ENCODE measurements around the gene ZMYM1. TPM values are rescaled to one million over a fixed set of nuclear protein-coding genes. Genes with fewer than 3 reads are reported as not detected.
A peak's percentile ranks its signal among the peaks of the same experiment; 100 is the strongest.
"Not testable (repeated sequence)": the region's sequence is repeated elsewhere in the genome, so short reads cannot be mapped to it uniquely, and the experiment has no call there.

Gene ZMYM1
- total and polyA plus RNA-seq, 4 donors, result 4.5 to 16.4 (median 10.3) TPM

- no peak overlapping the region for H3K4me3 ChIP-seq (ENCODE audit: low read length in 2 of 2)
- no peaks in the 10 kb centered on the region for H3K27me3 ChIP-seq (ENCODE audit: control insufficient read depth in 1 of 2, insufficient read depth in 2 of 2, low read length in 1 of 2)
- intact Hi-C loops (cut with DNase I), result no loop called here
- ATAC-seq (ENCODE audit: low FRiP score) (no peak), DNase-seq (no peak)
- H3K36me3 ChIP-seq (ENCODE audit: control insufficient read depth in 1 of 2, insufficient read depth in 2 of 2, low read length in 1 of 2), result no peaks in the 10 kb centered on the region
- H3K4me1 ChIP-seq (ENCODE audit: control insufficient read depth in 1 of 2, insufficient read depth in 2 of 2, low read length in 2 of 2), result no peaks in the 10 kb centered on the region
- 83 to 87% methylated on average over 1 of the region's 1 CpG for WGBS, 2 donors
- H3K9me3 ChIP-seq (ENCODE audit: control insufficient read depth, low read length), result no peaks in the 10 kb centered on the region
- no peak overlapping the region for H3K27ac ChIP-seq (ENCODE audit: low read depth in 1 of 2, low read length in 2 of 2)
Observed at GRCh38 chr1:35111106-35111505, 31.9 kb downstream of the ZMYM1 start.

GRCh38 chr1:35112668-35113067, 33.5 kb downstream of the ZMYM1 start:
- intact Hi-C loops (cut with DNase I), result no loop called here
- Histone ChIP-seq H3K27me3 (ENCODE audit: control insufficient read depth in 1 of 2, insufficient read depth in 2 of 2, low read length in 1 of 2) (no peaks in the 10 kb centered on the region), H3K9me3 (ENCODE audit: control insufficient read depth, low read length) (no peaks in the 10 kb centered on the region), H3K4me3 (ENCODE audit: low read length in 2 of 2) (no peak overlapping the region), H3K36me3 (ENCODE audit: control insufficient read depth in 1 of 2, insufficient read depth in 2 of 2, low read length in 1 of 2) (no peaks in the 10 kb centered on the region), H3K27ac (ENCODE audit: low read depth in 1 of 2, low read length in 2 of 2) (no peak overlapping the region), H3K4me1 (ENCODE audit: control insufficient read depth in 1 of 2, insufficient read depth in 2 of 2, low read length in 2 of 2) (no peaks in the 10 kb centered on the region)
- DNase-seq (no peak), ATAC-seq (ENCODE audit: low FRiP score) (no peak)
- 83 to 84% methylated on average over 4 of the region's 4 CpGs for WGBS, 2 donors

GRCh38 chr1:35115459-35116383, 36.5 kb downstream of the ZMYM1 start:
- no peaks in the 10 kb centered on the region for H3K9me3 ChIP-seq (ENCODE audit: control insufficient read depth, low read length)
- intact Hi-C loops (cut with DNase I), result no loop called here
- ATAC-seq (ENCODE audit: low FRiP score) (no peak), DNase-seq (no peak)
- H3K36me3 ChIP-seq (ENCODE audit: control insufficient read depth in 1 of 2, insufficient read depth in 2 of 2, low read length in 1 of 2), result no peaks in the 10 kb centered on the region
- H3K27ac ChIP-seq (ENCODE audit: low read depth in 1 of 2, low read length in 2 of 2), result no peak overlapping the region
- H3K4me3 ChIP-seq (ENCODE audit: low read length in 2 of 2), result no peak overlapping the region
- WGBS, 2 donors, result 72 to 76% methylated on average over 8 of the region's 8 CpGs
- H3K4me1 ChIP-seq (ENCODE audit: control insufficient read depth in 1 of 2, insufficient read depth in 2 of 2, low read length in 2 of 2), result no peaks in the 10 kb centered on the region
- H3K27me3 ChIP-seq (ENCODE audit: control insufficient read depth in 1 of 2, insufficient read depth in 2 of 2, low read length in 1 of 2), result no peaks in the 10 kb centered on the region

- no peaks in the 10 kb centered on the region for H3K9me3 ChIP-seq (ENCODE audit: control insufficient read depth, low read length)
- intact Hi-C loops (cut with DNase I), result no loop called here
- ATAC-seq (ENCODE audit: low FRiP score) (peak; percentile 52), DNase-seq (no peak)
- no peaks in the 10 kb centered on the region for H3K4me1 ChIP-seq (ENCODE audit: control insufficient read depth in 1 of 2, insufficient read depth in 2 of 2, low read length in 2 of 2)
- H3K4me3 ChIP-seq (ENCODE audit: low read length in 2 of 2), result peak overlapping the region in 1 of 2 donors; percentile 5
- H3K36me3 ChIP-seq (ENCODE audit: control insufficient read depth in 1 of 2, insufficient read depth in 2 of 2, low read length in 1 of 2), result no peaks in the 10 kb centered on the region
- WGBS, 2 donors, result 17 to 18% methylated on average over 29 to 36 of the region's 36 CpGs
- no peak overlapping the region for H3K27ac ChIP-seq (ENCODE audit: low read depth in 1 of 2, low read length in 2 of 2)
- no peaks in the 10 kb centered on the region for H3K27me3 ChIP-seq (ENCODE audit: control insufficient read depth in 1 of 2, insufficient read depth in 2 of 2, low read length in 1 of 2)
Observed at GRCh38 chr1:35120458-35121133, 41.4 kb downstream of the ZMYM1 start.

- no peaks in the 10 kb centered on the region for H3K27me3 ChIP-seq (ENCODE audit: control insufficient read depth in 1 of 2, insufficient read depth in 2 of 2, low read length in 1 of 2)
- ATAC-seq (ENCODE audit: low FRiP score), result no peak
- no peak overlapping the region for H3K4me3 ChIP-seq (ENCODE audit: low read length in 2 of 2)
- no peaks in the 10 kb centered on the region for H3K36me3 ChIP-seq (ENCODE audit: control insufficient read depth in 1 of 2, insufficient read depth in 2 of 2, low read length in 1 of 2)
- no peaks in the 10 kb centered on the region for H3K9me3 ChIP-seq (ENCODE audit: control insufficient read depth, low read length)
- WGBS, 2 donors, result 91% methylated on average over 9 of the region's 9 CpGs
- no peak for DNase-seq
- H3K27ac ChIP-seq (ENCODE audit: low read depth in 1 of 2, low read length in 2 of 2), result no peak overlapping the region
- no peaks in the 10 kb centered on the region for H3K4me1 ChIP-seq (ENCODE audit: control insufficient read depth in 1 of 2, insufficient read depth in 2 of 2, low read length in 2 of 2)
- intact Hi-C loops (cut with DNase I), result no loop called here
Observed at GRCh38 chr1:35122311-35122710, 43.1 kb downstream of the ZMYM1 start.

GRCh38 chr1:35126546-35126945, 47.4 kb downstream of the ZMYM1 start:
- Histone ChIP-seq H3K27ac (ENCODE audit: low read depth in 1 of 2, low read length in 2 of 2) (no peak overlapping the region), H3K27me3 (ENCODE audit: control insufficient read depth in 1 of 2, insufficient read depth in 2 of 2, low read length in 1 of 2) (no peaks in the 10 kb centered on the region), H3K4me1 (ENCODE audit: control insufficient read depth in 1 of 2, insufficient read depth in 2 of 2, low read length in 2 of 2) (no peaks in the 10 kb centered on the region), H3K4me3 (ENCODE audit: low read length in 2 of 2) (no peak overlapping the region), H3K36me3 (ENCODE audit: control insufficient read depth in 1 of 2, insufficient read depth in 2 of 2, low read length in 1 of 2) (no peaks in the 10 kb centered on the region), H3K9me3 (ENCODE audit: control insufficient read depth, low read length) (no peaks in the 10 kb centered on the region)
- no peak for DNase-seq
- 87 to 92% methylated on average over 1 of the region's 1 CpG for WGBS, 2 donors
- no peak for ATAC-seq (ENCODE audit: low FRiP score)
- intact Hi-C loops (cut with DNase I), result no loop called here

- intact Hi-C loops (cut with DNase I), result no loop called here
- Histone ChIP-seq H3K4me3 (ENCODE audit: low read length in 2 of 2) (no peak overlapping the region), H3K4me1 (ENCODE audit: control insufficient read depth in 1 of 2, insufficient read depth in 2 of 2, low read length in 2 of 2) (no peaks in the 10 kb centered on the region), H3K27me3 (ENCODE audit: control insufficient read depth in 1 of 2, insufficient read depth in 2 of 2, low read length in 1 of 2) (no peaks in the 10 kb centered on the region), H3K9me3 (ENCODE audit: control insufficient read depth, low read length) (no peaks in the 10 kb centered on the region), H3K36me3 (ENCODE audit: control insufficient read depth in 1 of 2, insufficient read depth in 2 of 2, low read length in 1 of 2) (no peaks in the 10 kb centered on the region), H3K27ac (ENCODE audit: low read depth in 1 of 2, low read length in 2 of 2) (no peak overlapping the region)
- DNase-seq (no peak), ATAC-seq (ENCODE audit: low FRiP score) (no peak)
Observed at GRCh38 chr1:35129080-35129479, 49.9 kb downstream of the ZMYM1 start.

GRCh38 chr1:35136780-35137179, 57.6 kb downstream of the ZMYM1 start:
- Histone ChIP-seq H3K36me3 (ENCODE audit: control insufficient read depth in 1 of 2, insufficient read depth in 2 of 2, low read length in 1 of 2) (no peaks in the 10 kb centered on the region), H3K4me3 (ENCODE audit: low read length in 2 of 2) (no peak overlapping the region), H3K4me1 (ENCODE audit: control insufficient read depth in 1 of 2, insufficient read depth in 2 of 2, low read length in 2 of 2) (no peaks in the 10 kb centered on the region), H3K27ac (ENCODE audit: low read depth in 1 of 2, low read length in 2 of 2) (no peak overlapping the region), H3K9me3 (ENCODE audit: control insufficient read depth, low read length) (no peaks in the 10 kb centered on the region), H3K27me3 (ENCODE audit: control insufficient read depth in 1 of 2, insufficient read depth in 2 of 2, low read length in 1 of 2) (no peaks in the 10 kb centered on the region)
- 90 to 95% methylated on average over 3 of the region's 3 CpGs for WGBS, 2 donors
- ATAC-seq (ENCODE audit: low FRiP score), result no peak
- DNase-seq, result no peak
- intact Hi-C loops (cut with DNase I), result no loop called here

- H3K4me1 ChIP-seq (ENCODE audit: control insufficient read depth in 1 of 2, insufficient read depth in 2 of 2, low read length in 2 of 2); H3K9me3 ChIP-seq (ENCODE audit: control insufficient read depth, low read length); intact Hi-C loops (cut with DNase I); ATAC-seq (ENCODE audit: low FRiP score); H3K4me3 ChIP-seq (ENCODE audit: low read length in 2 of 2); H3K27ac ChIP-seq (ENCODE audit: low read depth in 1 of 2, low read length in 2 of 2); H3K27me3 ChIP-seq (ENCODE audit: control insufficient read depth in 1 of 2, insufficient read depth in 2 of 2, low read length in 1 of 2); H3K36me3 ChIP-seq (ENCODE audit: control insufficient read depth in 1 of 2, insufficient read depth in 2 of 2, low read length in 1 of 2); DNase-seq: not testable (repeated sequence)
- 89% methylated on average over 5 of the region's 5 CpGs for WGBS, 2 donors
Observed at GRCh38 chr1:35137590-35137989, 58.4 kb downstream of the ZMYM1 start.

Measured in aorta (tissue), 5 donors.